Naive thymus-derived CD8-positive, alpha-beta T cell (primary cell): ENCODE data around the gene CUX1. TPM values are rescaled to one million over a fixed set of nuclear protein-coding genes. Genes with fewer than 3 reads are reported as not detected.
"Not testable (repeated sequence)": the region's sequence is repeated elsewhere in the genome, so short reads cannot be mapped to it uniquely, and the experiment has no call there.

Experiments
- ATAC-seq, 2 donors: fragments of 150-1000 bp; cut with Tn5 transposase in 1 of 2; sonication (Bioruptor Pico), chemical (Tn5 transposase) in 1 of 2; 1 replicate in 1 of 2; 2 replicates in 1 of 2; pipeline ENCODE4 v1.10.0; 2021; ENCODE audit warnings: mild to moderate bottlenecking in 2 of 2, moderate library complexity in 2 of 2
- POLR2A ChIA-PET: fragments of 350-600 bp; sonication (Branson Sonifier 250); formaldehyde crosslinking; loops from one replicate; lab custom pipeline; 2021; ENCODE audit warnings: antibody characterized with exemption; lab: Charles Lee
- DNase-seq, 10 donors: peaks; one replicate each; pipeline versions ENCODE4 v3.0.0 to v3.0.0-alpha.2; 2020 to 2022
- H3K27ac Mint-ChIP-seq, 10 donors: one replicate each; pipeline ENCODE4 v1.8.0; 2020 to 2022; ENCODE audit warnings: mild to moderate bottlenecking in 10 of 10, mixed read lengths in 10 of 10, moderate library complexity in 4 of 10, inconsistent platforms in 1 of 10
- H3K27me3 Mint-ChIP-seq, 5 donors: one replicate each; pipeline ENCODE4 v1.8.0; 2021 to 2022; ENCODE audit warnings: mixed read lengths in 5 of 5
- H3K36me3 Mint-ChIP-seq, 3 donors: one replicate each; pipeline ENCODE4 v1.8.0; 2020 to 2022; ENCODE audit warnings: mixed read lengths in 3 of 3, mild to moderate bottlenecking in 2 of 3, inconsistent platforms in 1 of 3
- H3K4me1 Mint-ChIP-seq, 4 donors: one replicate each; pipeline ENCODE4 v1.8.0; 2021 to 2022; ENCODE audit warnings: mixed read lengths in 4 of 4
- H3K4me3 Mint-ChIP-seq, 10 donors: one replicate each; pipeline ENCODE4 v1.8.0; 2020 to 2022; ENCODE audit warnings: mild to moderate bottlenecking in 10 of 10, mixed read lengths in 10 of 10, moderate library complexity in 6 of 10, inconsistent platforms in 1 of 10
- H3K9me3 Mint-ChIP-seq, 9 donors: one replicate each; pipeline ENCODE4 v1.8.0; 2020 to 2022; ENCODE audit warnings: mixed read lengths in 9 of 9, mild to moderate bottlenecking in 3 of 9, inconsistent platforms in 1 of 9, moderate library complexity in 1 of 9
- polyA plus RNA-seq, 3 donors: library from polyadenylated mRNA; unstranded; fragments of 300-500 nt; fragmentation: Illumina TruSeq; gene quantifications; one replicate each; pipeline ENCODE4 v1.2.3, GENCODE V29; 2021
- total RNA-seq, 8 experiments: library from RNA in 2 of 8; stranded (reverse) in 2 of 8; gene quantifications; one replicate each; pipeline ENCODE4 v1.2.3 and lab custom pipeline; 2021 to 2026

CUX1 gene
- total and polyA plus RNA-seq, 5 experiments from 2014 or later: 10.3 to 66.2 (median 24.1) TPM

DNA sequence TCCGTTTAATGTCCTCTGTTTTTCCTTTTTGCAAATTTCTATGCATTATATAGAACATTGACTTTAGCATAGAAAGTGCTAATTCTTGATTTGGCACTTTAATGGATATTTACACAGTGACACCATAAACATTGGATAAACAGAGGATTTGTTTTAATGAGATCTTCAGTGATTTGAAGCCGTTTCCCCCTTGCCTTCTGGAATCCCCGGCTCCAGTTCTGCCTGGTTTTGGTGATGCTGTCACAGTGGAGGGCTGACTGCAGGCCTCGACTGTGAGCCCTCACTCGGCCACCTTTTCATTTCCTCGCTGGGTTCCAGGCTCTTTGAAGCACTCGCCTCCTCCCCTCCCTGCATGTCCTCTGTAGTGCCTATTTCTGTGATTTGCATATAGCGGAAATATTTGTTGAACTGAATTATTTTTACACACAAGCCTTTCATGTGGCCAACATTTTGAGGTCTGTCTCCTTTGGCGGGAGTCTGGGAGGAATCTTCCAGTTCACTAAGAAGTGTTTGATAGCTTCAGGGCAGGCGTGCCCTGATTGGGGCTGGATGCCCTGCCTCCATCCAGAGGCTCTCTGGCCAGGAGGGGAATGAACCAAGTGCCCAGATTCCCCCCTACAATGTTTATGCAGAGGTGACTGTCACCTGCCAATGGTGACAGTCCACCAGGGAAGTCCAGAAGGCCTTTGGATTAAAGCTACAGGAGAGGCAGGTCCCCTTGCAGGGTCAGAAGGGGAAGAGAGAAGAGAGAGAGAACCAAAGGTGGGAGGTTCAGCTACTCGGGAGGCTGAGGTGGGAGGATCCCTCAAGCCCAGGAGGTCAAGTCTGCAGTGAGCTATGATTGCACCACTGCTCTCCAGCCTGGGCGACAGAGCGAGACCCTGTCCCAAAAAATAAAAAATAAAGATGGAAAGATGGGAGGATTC is 67.5 kb downstream of the CUX1 start:
- POLR2A ChIA-PET: no interaction called here

DNA sequence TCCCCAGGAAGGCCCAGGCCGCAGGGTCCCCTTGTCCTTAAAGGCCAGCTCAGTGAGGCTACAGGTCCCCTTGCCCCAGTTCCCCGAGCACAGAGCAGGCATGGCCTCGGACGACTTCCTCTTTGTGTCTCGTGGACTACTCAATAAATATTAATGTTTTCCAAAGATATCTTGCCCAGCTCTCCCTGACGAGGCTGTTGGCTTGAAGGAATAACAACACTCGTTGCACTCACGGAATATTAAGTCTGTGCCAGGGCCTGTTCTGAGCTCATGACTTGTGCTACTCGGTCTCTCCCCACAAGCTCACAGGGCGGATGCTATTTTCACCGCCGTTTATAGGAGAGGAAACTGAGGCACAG is 68.2 kb downstream of the CUX1 start:
- Mint-ChIP-seq H3K27ac (peak overlapping the region in 3 of 10 donors; percentile 28 to 71 (median 67)), H3K9me3 (no peaks in the 10 kb centered on the region), H3K36me3 (peaks cover 0 to 3% (median 1%) of the 10 kb centered on the region in 3 donors), H3K27me3 (no peaks in the 10 kb centered on the region), H3K4me1 (peaks cover 36 to 62% (median 50%) of the 10 kb centered on the region in 4 donors), H3K4me3 (peak overlapping the region in 2 of 10 donors; percentile 22 to 65)
- POLR2A ChIA-PET: no interaction called here
- ATAC-seq: no peak
- no peak for DNase-seq

More for the DNA sequence above, 67.5 kb downstream of the CUX1 start:
- Mint-ChIP-seq H3K36me3 (peaks cover 0 to 2% (median 1%) of the 10 kb centered on the region in 3 donors), H3K27ac (peak overlapping the region in 9 of 10 donors; percentile 49 to 93 (median 75)), H3K4me3 (peak overlapping the region; percentile 26 to 85 (median 60)), H3K27me3 (no peaks in the 10 kb centered on the region), H3K4me1 (peaks cover 36 to 67% (median 53%) of the 10 kb centered on the region in 4 donors), H3K9me3 (no peaks in the 10 kb centered on the region)
- DNase-seq (peak in 7 of 10 donors; percentile 6 to 38 (median 20)), ATAC-seq (peak; percentile 91 to 95)

DNA sequence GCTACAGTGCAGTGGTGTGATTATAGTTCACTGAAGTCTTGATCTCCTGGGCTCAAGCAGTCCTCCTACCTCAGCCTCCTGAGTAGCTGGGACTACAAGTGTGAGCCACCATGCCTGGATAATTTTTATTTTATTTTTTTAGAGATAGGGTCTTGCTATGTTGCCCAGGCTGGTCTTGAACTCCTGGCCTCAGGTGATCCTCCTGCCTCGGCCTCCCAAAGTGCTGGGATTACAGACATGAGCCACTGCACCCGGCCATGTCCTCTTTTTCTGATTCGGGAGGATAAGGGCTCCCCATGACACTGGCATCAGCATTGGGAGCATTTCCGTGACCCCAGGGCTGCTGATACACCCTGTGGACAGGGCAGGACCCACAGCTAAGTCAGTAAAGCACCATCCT is 69.9 kb downstream of the CUX1 start:
- POLR2A ChIA-PET, H3K27ac Mint-ChIP-seq, ATAC-seq, H3K9me3 Mint-ChIP-seq, H3K36me3 Mint-ChIP-seq, H3K27me3 Mint-ChIP-seq, DNase-seq, H3K4me3 Mint-ChIP-seq: not testable (repeated sequence)
- H3K4me1 Mint-ChIP-seq: peaks cover 29 to 57% (median 47%) of the 10 kb centered on the region in 4 donors

DNA sequence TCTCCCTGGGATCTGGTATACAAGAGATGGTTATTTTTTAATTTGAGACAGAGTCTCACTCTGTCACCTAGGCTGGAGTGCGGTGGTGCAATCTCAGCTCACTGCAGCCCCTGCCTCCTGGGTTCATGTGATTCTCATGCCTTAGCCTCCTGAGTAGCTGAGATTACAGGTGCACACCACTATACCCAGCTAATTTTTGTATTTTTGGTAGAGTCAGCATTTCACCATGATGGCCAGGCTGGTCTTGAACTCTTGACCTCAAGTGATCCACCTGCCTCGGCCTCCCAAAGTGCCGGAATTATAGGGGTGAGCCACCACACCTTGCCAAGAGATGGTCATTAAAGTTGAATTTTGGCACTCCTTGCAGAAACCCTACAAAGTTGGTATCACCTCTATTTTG is 71.1 kb downstream of the CUX1 start:
- H3K27me3 Mint-ChIP-seq, H3K4me3 Mint-ChIP-seq, H3K36me3 Mint-ChIP-seq, DNase-seq, H3K9me3 Mint-ChIP-seq, ATAC-seq: not testable (repeated sequence)
- Mint-ChIP-seq H3K4me1 (peaks cover 30 to 50% (median 48%) of the 10 kb centered on the region in 4 donors), H3K27ac (peak overlapping the region in 1 of 10 donors; percentile 22)
- POLR2A ChIA-PET: interaction anchor here (0.6 to 0.7 kb wide), 2 partner anchors 8 to 1438 kb away, joined by 3 to 4 read pairs; no protein-coding TSS in a partner anchor

DNA sequence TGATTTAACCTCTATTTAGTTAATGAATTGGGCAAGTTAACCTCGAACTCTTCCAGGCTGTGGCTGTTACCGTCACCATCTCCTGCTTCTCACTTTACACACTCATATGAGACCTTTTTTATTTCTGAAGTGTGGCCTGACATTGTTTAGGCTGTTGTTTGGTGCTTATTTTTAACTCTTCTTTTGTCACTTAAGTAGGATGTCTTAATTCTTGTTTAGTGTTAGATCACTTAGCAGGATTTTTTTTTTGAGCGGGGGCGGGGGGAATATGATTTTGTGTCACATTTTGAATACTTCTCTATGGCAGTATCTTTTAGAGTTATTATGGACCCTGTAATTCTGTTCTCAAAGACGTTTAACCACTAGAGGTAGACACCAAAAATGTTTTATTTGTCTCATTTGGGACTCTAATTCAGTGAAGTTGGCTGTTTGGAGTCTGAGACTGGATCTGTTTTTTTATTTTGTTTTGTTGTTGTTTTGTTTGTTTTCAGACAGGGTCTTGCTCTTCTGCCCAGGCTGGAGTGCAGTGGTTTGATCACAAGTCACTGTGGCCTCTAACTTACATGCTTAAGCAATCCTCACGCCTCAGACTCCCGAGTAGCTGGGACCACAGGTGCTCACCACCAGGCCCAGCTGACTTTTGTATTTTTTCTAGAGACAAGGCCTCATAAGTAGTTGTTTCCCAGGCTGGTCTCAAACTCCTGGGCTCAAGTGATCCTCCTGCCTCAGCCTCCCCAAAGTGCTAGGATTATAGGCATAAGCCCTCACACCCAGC is 73.5 kb downstream of the CUX1 start:
- H3K36me3 Mint-ChIP-seq: peaks cover 0 to 5% (median 1%) of the 10 kb centered on the region in 3 donors
- POLR2A ChIA-PET: no interaction called here
- peaks cover 23 to 38% (median 34%) of the 10 kb centered on the region in 4 donors for H3K4me1 Mint-ChIP-seq
- peak overlapping the region in 5 of 10 donors; percentile 4 to 58 (median 35) for H3K27ac Mint-ChIP-seq
- H3K27me3 Mint-ChIP-seq: no peaks in the 10 kb centered on the region
- DNase-seq: no peak
- H3K9me3 Mint-ChIP-seq: no peaks in the 10 kb centered on the region
- H3K4me3 Mint-ChIP-seq: no peak overlapping the region
- no peak for ATAC-seq

DNA sequence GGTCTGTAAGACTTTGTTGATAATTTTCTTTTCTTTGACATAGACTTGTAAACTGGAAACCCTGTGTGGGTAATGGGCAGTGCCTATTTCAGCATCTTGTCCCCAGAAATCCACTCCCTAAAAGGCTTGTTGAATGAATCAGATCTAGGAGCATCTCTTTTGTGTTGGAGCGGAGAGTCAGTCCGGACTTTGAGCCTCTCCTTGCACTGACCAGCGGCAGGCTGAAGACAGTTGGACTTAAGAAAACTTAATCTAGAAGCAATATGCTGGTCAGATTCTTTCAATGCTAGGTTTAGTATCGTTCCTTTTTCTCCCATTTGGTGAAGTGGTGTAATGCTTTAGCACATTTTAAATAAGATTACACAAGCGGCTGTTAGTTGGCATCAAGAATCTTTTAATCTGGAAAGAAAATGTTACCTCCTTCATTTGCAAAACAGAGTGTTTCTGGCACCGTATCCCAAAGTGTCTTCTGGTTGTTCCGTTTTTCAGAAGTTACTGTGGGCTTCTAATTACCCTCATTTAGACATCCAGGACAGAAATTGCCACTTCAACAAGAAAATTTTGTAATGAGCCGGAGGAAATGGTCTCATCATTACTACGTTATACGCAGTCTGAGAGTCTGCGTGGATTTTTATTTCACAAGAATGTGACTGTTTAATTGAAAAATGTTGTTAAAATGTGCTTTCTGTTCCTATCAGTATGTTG is 74.7 kb downstream of the CUX1 start:
- Mint-ChIP-seq H3K9me3 (no peaks in the 10 kb centered on the region), H3K4me3 (no peak overlapping the region), H3K27ac (peak overlapping the region in 2 of 10 donors; percentile 4 to 63), H3K4me1 (peaks cover 20 to 44% (median 27%) of the 10 kb centered on the region in 4 donors), H3K27me3 (no peaks in the 10 kb centered on the region), H3K36me3 (peaks cover 0 to 5% (median 1%) of the 10 kb centered on the region in 3 donors)
- DNase-seq: no peak
- POLR2A ChIA-PET: no interaction called here
- no peak for ATAC-seq

DNA sequence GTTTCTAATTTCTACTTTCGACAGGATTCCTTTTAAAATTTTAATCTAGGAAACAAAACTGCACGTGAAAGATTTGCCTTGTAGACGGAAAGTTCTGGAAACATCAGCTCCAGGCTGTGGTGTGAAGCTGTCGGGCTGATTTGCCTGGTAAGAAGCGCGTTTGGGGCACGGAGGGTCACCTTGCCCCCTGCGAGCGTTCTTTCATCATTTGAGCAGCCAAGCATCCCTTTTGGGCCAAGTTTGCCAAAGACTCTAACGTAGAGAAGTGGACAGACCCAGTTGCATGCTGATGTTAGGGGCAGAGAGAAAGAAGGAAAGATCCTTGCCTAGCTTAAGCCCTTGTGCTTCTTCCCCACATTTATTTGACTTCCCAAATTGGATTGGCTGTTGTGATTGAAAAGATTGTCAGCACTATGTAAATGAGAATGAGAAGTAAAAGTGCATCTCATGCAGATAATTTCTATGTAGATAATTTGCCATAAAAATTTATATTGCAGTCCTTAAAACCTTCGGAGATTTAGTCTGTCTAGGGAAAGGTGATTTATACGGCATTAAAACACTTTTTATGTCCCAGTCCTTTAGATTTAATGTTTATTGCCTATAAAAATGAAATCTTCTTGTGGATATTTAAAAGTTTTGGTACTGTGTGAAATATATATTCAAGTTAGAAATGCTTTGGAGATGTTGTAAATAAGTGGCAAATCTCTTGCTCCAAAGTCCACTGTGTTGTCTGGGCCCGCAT is 76.1 kb downstream of the CUX1 start:
- no peaks in the 10 kb centered on the region for H3K27me3 Mint-ChIP-seq
- no peak overlapping the region for H3K4me3 Mint-ChIP-seq
- H3K36me3 Mint-ChIP-seq: peaks cover 0 to 3% (median 0%) of the 10 kb centered on the region in 3 donors
- H3K9me3 Mint-ChIP-seq: no peaks in the 10 kb centered on the region
- POLR2A ChIA-PET: no interaction called here
- peaks cover 17 to 43% (median 24%) of the 10 kb centered on the region in 4 donors for H3K4me1 Mint-ChIP-seq
- H3K27ac Mint-ChIP-seq: no peak overlapping the region
- DNase-seq: no peak
- no peak for ATAC-seq

DNA sequence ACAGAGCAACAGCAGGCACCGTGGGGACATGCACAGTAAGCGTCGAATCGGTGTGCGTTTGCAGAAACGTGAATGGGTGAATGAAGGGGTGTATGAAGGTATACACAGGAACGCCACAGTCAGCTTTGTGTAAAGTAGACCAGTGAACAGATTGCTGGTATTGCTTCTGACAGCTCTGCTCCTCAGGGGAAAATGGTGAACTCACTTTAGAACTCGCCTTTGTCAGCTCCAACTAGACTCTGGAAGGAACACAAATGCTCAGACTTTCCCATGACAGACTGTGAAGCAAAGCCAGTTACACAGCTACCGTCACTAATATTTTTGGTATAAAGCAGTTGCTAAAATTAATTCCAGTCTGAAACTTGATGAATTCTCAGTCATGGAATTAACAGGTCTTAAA is 78.9 kb downstream of the CUX1 start:
- Mint-ChIP-seq H3K27ac (no peak overlapping the region), H3K4me3 (no peak overlapping the region), H3K27me3 (no peaks in the 10 kb centered on the region), H3K36me3 (peaks cover 0 to 2% (median 0%) of the 10 kb centered on the region in 3 donors), H3K4me1 (peaks cover 14 to 42% (median 22%) of the 10 kb centered on the region in 4 donors), H3K9me3 (no peaks in the 10 kb centered on the region)
- POLR2A ChIA-PET: no interaction called here
- DNase-seq (no peak), ATAC-seq (no peak)

DNA sequence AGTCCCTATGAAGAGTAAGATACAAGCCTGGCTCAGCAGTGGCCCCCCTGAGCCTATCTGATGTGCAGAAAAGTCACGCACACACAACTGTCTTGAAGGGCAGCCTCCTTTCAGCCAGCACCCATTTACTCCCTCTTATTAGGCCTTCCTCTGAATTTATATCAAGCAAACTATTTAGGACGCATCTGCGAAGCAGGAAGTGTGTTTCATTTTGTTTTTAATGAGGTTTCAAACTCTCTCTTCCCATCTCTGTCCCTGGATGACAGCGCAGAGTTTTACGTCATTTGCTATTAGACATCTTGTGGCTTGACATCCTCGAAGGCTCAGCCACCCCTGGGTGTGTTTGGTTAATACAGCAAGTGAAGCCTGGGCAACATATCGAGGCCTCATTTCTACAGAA is 79.5 kb downstream of the CUX1 start:
- ATAC-seq (no peak), DNase-seq (no peak)
- Mint-ChIP-seq H3K36me3 (peaks cover 0 to 2% (median 0%) of the 10 kb centered on the region in 3 donors), H3K27me3 (no peaks in the 10 kb centered on the region), H3K4me1 (peaks cover 14 to 37% (median 18%) of the 10 kb centered on the region in 4 donors), H3K4me3 (no peak overlapping the region), H3K27ac (no peak overlapping the region), H3K9me3 (no peaks in the 10 kb centered on the region)
- POLR2A ChIA-PET: no interaction called here

DNA sequence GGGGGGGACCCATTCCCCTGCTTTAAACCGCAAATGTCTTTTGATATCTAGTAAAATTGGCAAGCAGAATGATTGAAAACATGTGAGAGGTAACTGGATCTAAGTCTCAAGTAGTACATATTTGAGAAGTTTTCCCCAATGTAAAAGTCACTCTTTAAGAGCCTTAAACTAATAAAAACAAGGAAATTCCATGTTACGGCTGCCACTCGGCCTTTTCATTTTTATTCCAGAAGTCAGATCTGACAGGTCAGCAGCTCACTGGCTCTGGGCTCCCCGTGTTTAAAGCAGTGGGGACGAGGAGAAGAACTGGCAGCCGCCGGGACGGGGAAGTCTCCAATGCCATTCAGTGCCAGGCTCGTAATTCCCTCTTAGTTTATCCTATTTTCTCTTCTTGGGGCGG is 80.7 kb downstream of the CUX1 start:
- H3K36me3 Mint-ChIP-seq: peaks cover 0 to 4% (median 0%) of the 10 kb centered on the region in 3 donors
- ATAC-seq: no peak
- POLR2A ChIA-PET: no interaction called here
- no peak overlapping the region for H3K27ac Mint-ChIP-seq
- DNase-seq: no peak
- no peak overlapping the region for H3K4me3 Mint-ChIP-seq
- no peaks in the 10 kb centered on the region for H3K9me3 Mint-ChIP-seq
- H3K27me3 Mint-ChIP-seq: no peaks in the 10 kb centered on the region
- peaks cover 14 to 36% (median 15%) of the 10 kb centered on the region in 4 donors for H3K4me1 Mint-ChIP-seq

DNA sequence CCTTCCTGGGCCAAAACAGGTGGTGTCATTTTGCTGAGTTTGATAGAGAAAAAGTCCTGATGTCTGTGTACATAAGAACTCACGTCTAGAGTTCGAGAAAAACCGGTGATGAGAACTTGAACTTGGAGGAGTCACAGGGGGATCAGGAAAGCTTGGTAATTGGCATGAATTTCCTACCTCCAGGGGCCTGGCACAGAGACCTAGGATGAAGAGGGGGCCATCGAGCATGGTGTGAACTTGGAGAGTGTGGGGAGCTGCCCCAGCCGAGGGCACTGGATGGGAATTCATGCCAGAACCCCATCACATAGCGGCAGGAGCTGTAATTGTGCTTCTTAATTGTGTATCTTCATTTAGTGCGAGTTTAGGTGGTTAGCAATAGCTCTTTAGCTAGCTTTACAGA is 82.2 kb downstream of the CUX1 start:
- H3K27ac Mint-ChIP-seq: peak overlapping the region in 4 of 10 donors; percentile 1 to 71 (median 34)
- peaks cover 15 to 33% (median 17%) of the 10 kb centered on the region in 4 donors for H3K4me1 Mint-ChIP-seq
- POLR2A ChIA-PET: no interaction called here
- no peaks in the 10 kb centered on the region for H3K27me3 Mint-ChIP-seq
- no peak for ATAC-seq
- no peaks in the 10 kb centered on the region for H3K9me3 Mint-ChIP-seq
- peaks cover 0 to 4% (median 0%) of the 10 kb centered on the region in 3 donors for H3K36me3 Mint-ChIP-seq
- H3K4me3 Mint-ChIP-seq: no peak overlapping the region
- DNase-seq: no peak
